HCT116 (cell line): Measurements from ENCODE around the gene UTF1. TPM values are rescaled to one million over a fixed set of nuclear protein-coding genes. Genes with fewer than 3 reads are reported as not detected.

Experiments
- ATAC-seq: fragments of 200-7000 bp; cut with Tn5 transposase; 2 replicates; pipeline ENCODE4 v1.9.1; 2020; ENCODE audit warnings: mild to moderate bottlenecking, moderate library complexity
- BruUV-seq: library from RNA; stranded (reverse); fragments of 400-500 nt; replicated peaks from 2 replicates; lab custom pipeline; 2021; lab: Mats Ljungman, UMichigan
- CTCF ChIA-PET: fragments of 300-600 bp; sonication (Branson Sonifier 250); formaldehyde crosslinking; loops from one replicate; lab custom pipeline; 2021; ENCODE audit warnings: antibody characterized with exemption; lab: Charles Lee
- POLR2A ChIA-PET: fragments of 300-600, 350-600 bp; sonication (Branson Sonifier 250); formaldehyde crosslinking; loops from one replicate; lab custom pipeline; 2021; ENCODE audit warnings: antibody characterized with exemption; lab: Charles Lee
- RAD21 ChIA-PET, 2 experiments: fragments of 300-600 bp; sonication (Branson Sonifier 250); formaldehyde crosslinking; loops; one replicate each; lab custom pipeline; 2023; ENCODE audit warnings: low total read pairs in 2 of 2; ENCODE audit not compliant: uncharacterized antibody in 2 of 2, unreplicated experiment in 2 of 2, low non-redundant PET in 1 of 2; lab: Charles Lee
- DNase-seq: peaks from one replicate; pipeline ENCODE4 v3.0.0-alpha.2; 2010; ENCODE audit warnings: low read depth, low spot score
- H2AFZ ChIP-seq: fragments of 200-600 bp; shearing (Covaris generic), sonication (generic); 2 replicates; pipeline ENCODE4 v1.6.1; 2017; ENCODE audit warnings: low read depth, mixed run types, mixed read lengths, antibody characterized with exemption, low read length; ENCODE audit not compliant: poor library complexity, severe bottlenecking
- H3K27ac ChIP-seq: 2 replicates; pipeline ENCODE4 v1.5.1; 2012; ENCODE audit warnings: low read depth, low read length
- H3K27me3 ChIP-seq: fragments of 200-600 bp; sonication (generic); 2 replicates; pipeline ENCODE4 v1.6.1; 2016; ENCODE audit warnings: mixed run types, low read length, mixed read lengths; ENCODE audit not compliant: insufficient read depth
- H3K36me3 ChIP-seq, 2 experiments: fragments of 200-500 bp in 1 of 2; fragments of 200-600 bp in 1 of 2; sonication (Bioruptor generic) in 1 of 2; sonication (generic) in 1 of 2; 2 replicates each; pipeline versions ENCODE4 v1.5.1 to v1.6.1; 2014 to 2016; ENCODE audit warnings: low read length in 2 of 2, inconsistent platforms in 1 of 2, mixed read lengths in 1 of 2, mixed run types in 1 of 2; ENCODE audit not compliant: insufficient read depth in 2 of 2, control insufficient read depth in 1 of 2
- H3K4me1 ChIP-seq, 2 experiments: fragments of 200-600 bp in 1 of 2; sonication (generic) in 1 of 2; 2 replicates each; pipeline versions ENCODE4 v1.5.1 to v1.6.1; 2012 to 2017; ENCODE audit warnings: low read length in 2 of 2, inconsistent platforms in 1 of 2, mild to moderate bottlenecking in 1 of 2, mixed read lengths in 1 of 2, mixed run types in 1 of 2, moderate library complexity in 1 of 2; ENCODE audit not compliant: insufficient read depth in 2 of 2, control insufficient read depth in 1 of 2
- H3K4me2 ChIP-seq: fragments of 200-600 bp; sonication (generic); 2 replicates; pipeline ENCODE4 v1.6.1; 2017; ENCODE audit warnings: mixed run types, low read length, mixed read lengths
- H3K4me3 ChIP-seq, 2 experiments: fragments of 200-600 bp in 1 of 2; sonication (generic) in 1 of 2; replicated peaks in 1 of 2; 2 replicates each; pipeline ENCODE4 v1.5.1; 2011 to 2016; ENCODE audit warnings: low read length in 2 of 2, control low read depth in 1 of 2, low read depth in 1 of 2, mild to moderate bottlenecking in 1 of 2, mixed read lengths in 1 of 2, mixed run types in 1 of 2
- H3K79me2 ChIP-seq: fragments of 200-600 bp; sonication (generic); 2 replicates; pipeline ENCODE4 v1.6.1; 2017; ENCODE audit warnings: mild to moderate bottlenecking, mixed run types, low read length, moderate library complexity, mixed read lengths; ENCODE audit not compliant: insufficient read depth
- H3K9ac ChIP-seq: fragments of 200-600 bp; sonication (generic); 2 replicates; pipeline ENCODE4 v1.6.1; 2016; ENCODE audit warnings: low read length, mixed read lengths
- H3K9me2 ChIP-seq: fragments of 200-600 bp; sonication (generic), shearing (Covaris generic); 2 replicates; pipeline ENCODE4 v1.6.1; 2017; ENCODE audit warnings: mixed run types, mild to moderate bottlenecking, moderate library complexity; ENCODE audit not compliant: insufficient read depth
- H3K9me3 ChIP-seq, 2 experiments: fragments of 200-500 bp in 1 of 2; fragments of 200-600 bp in 1 of 2; sonication (Bioruptor generic) in 1 of 2; sonication (generic) in 1 of 2; 2 replicates each; pipeline ENCODE4 v1.6.1; 2014 to 2017; ENCODE audit warnings: low read length in 2 of 2, mixed read lengths in 2 of 2, inconsistent platforms in 1 of 2, low read depth in 1 of 2, mild to moderate bottlenecking in 1 of 2, mixed run types in 1 of 2, moderate library complexity in 1 of 2; ENCODE audit not compliant: control insufficient read depth in 1 of 2, insufficient read depth in 1 of 2
- H4K20me1 ChIP-seq: fragments of 200-600 bp; sonication (generic), shearing (Covaris generic); 2 replicates; pipeline ENCODE4 v1.6.1; 2017; ENCODE audit warnings: mixed run types, mild to moderate bottlenecking, moderate library complexity; ENCODE audit not compliant: insufficient read depth
- CBX3 ChIP-seq: IDR thresholded peaks from 2 replicates; pipeline ENCODE4 v1.6.1; 2012; ENCODE audit warnings: low read depth
- ELF1 ChIP-seq: IDR thresholded peaks from 2 replicates; pipeline ENCODE4 v1.6.1; 2012; ENCODE audit warnings: low read depth, borderline replicate concordance
- EZH2 ChIP-seq: fragments of 200-600 bp; sonication (generic); IDR thresholded peaks from 2 replicates; pipeline ENCODE4 v1.6.1; 2017; ENCODE audit warnings: antibody characterized with exemption, mixed run types
- EZH2phosphoT487 ChIP-seq: fragments of 200-600 bp; IDR thresholded peaks from 2 replicates; pipeline ENCODE4 v1.6.1; 2018; ENCODE audit warnings: antibody characterized with exemption, borderline replicate concordance
- FOSL1 ChIP-seq: IDR thresholded peaks from 2 replicates; pipeline ENCODE4 v1.6.1; 2012; ENCODE audit warnings: low read depth
- POLR2AphosphoS5 ChIP-seq: IDR thresholded peaks from 2 replicates; pipeline ENCODE4 v1.6.1; 2011; ENCODE audit warnings: mild to moderate bottlenecking, low read depth, low read length, moderate library complexity
- SIN3A ChIP-seq: IDR thresholded peaks from 2 replicates; pipeline ENCODE4 v1.6.1; 2012; ENCODE audit warnings: low read depth
- SP1 ChIP-seq: IDR thresholded peaks from 2 replicates; pipeline ENCODE4 v1.6.1; 2012; ENCODE audit warnings: low read depth
- SRF ChIP-seq: IDR thresholded peaks from 2 replicates; pipeline ENCODE4 v1.6.1; 2012; ENCODE audit warnings: low read depth
- TCF7L2 ChIP-seq: IDR thresholded peaks from 2 replicates; pipeline ENCODE4 v1.7.0; 2011; ENCODE audit warnings: borderline replicate concordance, inconsistent platforms; ENCODE audit not compliant: insufficient read depth, insufficient read length; ENCODE audit errors: extremely low read depth
- YY1 ChIP-seq: IDR thresholded peaks from 2 replicates; pipeline ENCODE4 v1.6.1; 2011; ENCODE audit warnings: low read length, low read depth, moderate library complexity, mild to moderate bottlenecking; ENCODE audit not compliant: insufficient replicate concordance; ENCODE audit errors: extremely low read depth
- ZFX ChIP-seq: fragments of 450-650 bp; IDR thresholded peaks from 2 replicates; pipeline ENCODE4 v1.6.1; 2017
- ZNF274 ChIP-seq: fragments of 200-500 bp; sonication (Bioruptor generic); IDR thresholded peaks from 2 replicates; pipeline ENCODE4 v1.6.1; 2014; ENCODE audit warnings: mild to moderate bottlenecking, low read depth, low read length, inconsistent platforms
- intact Hi-C: fragments of 100-400 bp; cut with micrococcal nuclease; formaldehyde crosslinking; loops from 2 replicates; pipeline ENCODE4 v1.10.0; 2022
- total RNA-seq: library from RNA; stranded (reverse); gene quantifications from one replicate; pipeline ENCODE4 v1.2.1, GENCODE V29; 2021; ENCODE audit not compliant: unreplicated experiment
- TF ChIP-seq, protein P1 (sequence below), 3 experiments: fragments of 200-600 bp in 1 of 3; sonication (generic) in 1 of 3; IDR thresholded peaks in 2 of 3; conservative IDR thresholded peaks in 1 of 3; 2 replicates each; pipeline ENCODE4 v1.5.1; 2012 to 2017; ENCODE audit warnings: low read depth in 2 of 3, low read length in 2 of 3, antibody characterized with exemption in 1 of 3, borderline replicate concordance in 1 of 3, control low read depth in 1 of 3, mild to moderate bottlenecking in 1 of 3, mixed read lengths in 1 of 3, mixed run types in 1 of 3, moderate library complexity in 1 of 3; ENCODE audit not compliant: insufficient read depth in 1 of 3
- TF ChIP-seq, protein P2 (sequence below): IDR thresholded peaks from 2 replicates; pipeline ENCODE4 v1.6.1; 2012
- TF ChIP-seq, protein P3 (sequence below): IDR thresholded peaks from 2 replicates; pipeline ENCODE4 v1.6.1; 2012; ENCODE audit warnings: low read depth
- TF ChIP-seq, protein P4 (sequence below): IDR thresholded peaks from 2 replicates; pipeline ENCODE4 v1.6.1; 2012

Gene UTF1
- total RNA-seq, 1 experiment from 2014 or later, result not detected

DNA sequence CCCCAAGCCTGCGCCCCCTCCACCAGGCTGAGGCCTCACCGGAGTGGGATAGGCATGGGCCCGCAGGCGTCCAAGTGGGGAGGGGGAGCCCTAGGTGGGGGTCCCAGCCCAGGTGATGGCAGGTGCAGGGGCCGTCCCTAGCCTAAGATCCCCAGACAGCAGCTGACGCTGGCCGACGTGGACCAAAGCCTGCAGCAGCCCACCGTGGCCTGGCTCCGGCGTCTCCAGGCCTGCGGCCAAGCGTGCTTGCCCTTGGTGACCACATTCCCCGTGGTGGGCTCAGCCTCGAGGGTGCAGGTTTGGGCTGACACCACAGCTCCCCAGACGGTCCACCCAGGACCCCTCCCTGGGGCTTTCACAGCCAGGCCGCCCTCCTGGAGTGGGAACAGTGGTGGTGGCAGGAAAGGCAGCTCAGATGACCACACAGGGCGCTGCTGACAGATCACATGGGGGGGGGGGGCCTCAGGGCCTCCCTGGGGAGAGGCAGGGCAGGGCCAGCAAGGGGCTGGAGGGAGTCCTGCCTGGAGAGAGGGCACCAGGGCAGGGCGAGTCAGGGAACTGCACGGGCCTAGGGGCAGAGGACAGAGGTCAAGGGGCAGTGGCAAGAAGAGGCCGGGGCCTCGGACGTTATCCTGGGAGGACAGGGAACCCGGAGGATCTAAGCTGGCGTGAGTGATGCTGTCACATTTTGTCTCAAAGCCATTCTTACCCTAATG is 47.4 kb downstream of the UTF1 start:
- no peaks in the 10 kb centered on the region for H3K27me3 ChIP-seq
- no peaks in the 10 kb centered on the region for H4K20me1 ChIP-seq
- no peak overlapping the region for H2AFZ ChIP-seq
- no peak overlapping the region for H3K27ac ChIP-seq
- H3K9me2 ChIP-seq, result no peaks in the 10 kb centered on the region
- H3K79me2 ChIP-seq, result no peaks in the 10 kb centered on the region
- intact Hi-C loops, result no loop called here
- ATAC-seq (peak; percentile 21; the same call in 1 of the 2 replicates), DNase-seq (no peak)
- ChIA-PET CTCF (no interaction called here), RAD21 (no interaction called here), POLR2A (no interaction called here)
- H3K9ac ChIP-seq, result no peak overlapping the region
- no peaks in the 10 kb centered on the region for H3K9me3 ChIP-seq
- BruUV-seq, result no TSS peak
- H3K4me3 ChIP-seq, result no peak overlapping the region
- TF ChIP-seq ZNF274, result no peak
- no peak for TF ChIP-seq YY1
- TF ChIP-seq ZFX, result no peak
- TF ChIP-seq FOSL1, result no peak
- TF ChIP-seq SIN3A, result no peak
- TF ChIP-seq, protein P1, sequence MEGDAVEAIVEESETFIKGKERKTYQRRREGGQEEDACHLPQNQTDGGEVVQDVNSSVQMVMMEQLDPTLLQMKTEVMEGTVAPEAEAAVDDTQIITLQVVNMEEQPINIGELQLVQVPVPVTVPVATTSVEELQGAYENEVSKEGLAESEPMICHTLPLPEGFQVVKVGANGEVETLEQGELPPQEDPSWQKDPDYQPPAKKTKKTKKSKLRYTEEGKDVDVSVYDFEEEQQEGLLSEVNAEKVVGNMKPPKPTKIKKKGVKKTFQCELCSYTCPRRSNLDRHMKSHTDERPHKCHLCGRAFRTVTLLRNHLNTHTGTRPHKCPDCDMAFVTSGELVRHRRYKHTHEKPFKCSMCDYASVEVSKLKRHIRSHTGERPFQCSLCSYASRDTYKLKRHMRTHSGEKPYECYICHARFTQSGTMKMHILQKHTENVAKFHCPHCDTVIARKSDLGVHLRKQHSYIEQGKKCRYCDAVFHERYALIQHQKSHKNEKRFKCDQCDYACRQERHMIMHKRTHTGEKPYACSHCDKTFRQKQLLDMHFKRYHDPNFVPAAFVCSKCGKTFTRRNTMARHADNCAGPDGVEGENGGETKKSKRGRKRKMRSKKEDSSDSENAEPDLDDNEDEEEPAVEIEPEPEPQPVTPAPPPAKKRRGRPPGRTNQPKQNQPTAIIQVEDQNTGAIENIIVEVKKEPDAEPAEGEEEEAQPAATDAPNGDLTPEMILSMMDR (IDR thresholded peaks at IDR 0.05 in 2 of 3, conservative IDR thresholded peaks at IDR 0.05 in 1 of 3; ENCODE audit: borderline replicate concordance in 1 of 3, insufficient read depth in 1 of 3, low read depth in 2 of 3, low read length in 2 of 3), result no peak
- TF ChIP-seq, protein P2, sequence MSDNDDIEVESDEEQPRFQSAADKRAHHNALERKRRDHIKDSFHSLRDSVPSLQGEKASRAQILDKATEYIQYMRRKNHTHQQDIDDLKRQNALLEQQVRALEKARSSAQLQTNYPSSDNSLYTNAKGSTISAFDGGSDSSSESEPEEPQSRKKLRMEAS, result no peak
- TF ChIP-seq CBX3, result no peak
- TF ChIP-seq, protein P3, sequence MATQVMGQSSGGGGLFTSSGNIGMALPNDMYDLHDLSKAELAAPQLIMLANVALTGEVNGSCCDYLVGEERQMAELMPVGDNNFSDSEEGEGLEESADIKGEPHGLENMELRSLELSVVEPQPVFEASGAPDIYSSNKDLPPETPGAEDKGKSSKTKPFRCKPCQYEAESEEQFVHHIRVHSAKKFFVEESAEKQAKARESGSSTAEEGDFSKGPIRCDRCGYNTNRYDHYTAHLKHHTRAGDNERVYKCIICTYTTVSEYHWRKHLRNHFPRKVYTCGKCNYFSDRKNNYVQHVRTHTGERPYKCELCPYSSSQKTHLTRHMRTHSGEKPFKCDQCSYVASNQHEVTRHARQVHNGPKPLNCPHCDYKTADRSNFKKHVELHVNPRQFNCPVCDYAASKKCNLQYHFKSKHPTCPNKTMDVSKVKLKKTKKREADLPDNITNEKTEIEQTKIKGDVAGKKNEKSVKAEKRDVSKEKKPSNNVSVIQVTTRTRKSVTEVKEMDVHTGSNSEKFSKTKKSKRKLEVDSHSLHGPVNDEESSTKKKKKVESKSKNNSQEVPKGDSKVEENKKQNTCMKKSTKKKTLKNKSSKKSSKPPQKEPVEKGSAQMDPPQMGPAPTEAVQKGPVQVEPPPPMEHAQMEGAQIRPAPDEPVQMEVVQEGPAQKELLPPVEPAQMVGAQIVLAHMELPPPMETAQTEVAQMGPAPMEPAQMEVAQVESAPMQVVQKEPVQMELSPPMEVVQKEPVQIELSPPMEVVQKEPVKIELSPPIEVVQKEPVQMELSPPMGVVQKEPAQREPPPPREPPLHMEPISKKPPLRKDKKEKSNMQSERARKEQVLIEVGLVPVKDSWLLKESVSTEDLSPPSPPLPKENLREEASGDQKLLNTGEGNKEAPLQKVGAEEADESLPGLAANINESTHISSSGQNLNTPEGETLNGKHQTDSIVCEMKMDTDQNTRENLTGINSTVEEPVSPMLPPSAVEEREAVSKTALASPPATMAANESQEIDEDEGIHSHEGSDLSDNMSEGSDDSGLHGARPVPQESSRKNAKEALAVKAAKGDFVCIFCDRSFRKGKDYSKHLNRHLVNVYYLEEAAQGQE, result no peak
- TF ChIP-seq SP1, result no peak
- no peak for TF ChIP-seq EZH2phosphoT487
- TF ChIP-seq, protein P4, sequence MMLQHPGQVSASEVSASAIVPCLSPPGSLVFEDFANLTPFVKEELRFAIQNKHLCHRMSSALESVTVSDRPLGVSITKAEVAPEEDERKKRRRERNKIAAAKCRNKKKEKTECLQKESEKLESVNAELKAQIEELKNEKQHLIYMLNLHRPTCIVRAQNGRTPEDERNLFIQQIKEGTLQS, result no peak
- no peak for TF ChIP-seq POLR2AphosphoS5
- no peak for TF ChIP-seq SRF
- TF ChIP-seq TCF7L2, result no peak
- no peak for TF ChIP-seq ELF1
- TF ChIP-seq EZH2, result no peak
- no peaks in the 10 kb centered on the region for H3K36me3 ChIP-seq
- no peak overlapping the region for H3K4me2 ChIP-seq
- H3K4me1 ChIP-seq, result no peaks in the 10 kb centered on the region
